Activated T-cell treated with anti-CD3 and anti-CD28 coated beads, Interleukin-2, amount 50 U/mL, for 24 hours (primary cell): ENCODE measurements around the gene CDRT4.
A peak's percentile ranks its signal among the peaks of the same experiment; 100 is the strongest.

Source experiments
- DNase-seq: peaks from one replicate; pipeline ENCODE4 v3.0.0-alpha.2; 2020
- H3K27ac Mint-ChIP-seq: 2 replicates; pipeline ENCODE4 v1.8.0; 2020; ENCODE audit warnings: mild to moderate bottlenecking, mixed read lengths
- H3K27me3 Mint-ChIP-seq: 2 replicates; pipeline ENCODE4 v1.8.0; 2020; ENCODE audit warnings: mixed read lengths
- H3K36me3 Mint-ChIP-seq: 2 replicates; pipeline ENCODE4 v1.8.0; 2020; ENCODE audit warnings: low read depth, mixed read lengths
- H3K4me1 Mint-ChIP-seq: 2 replicates; pipeline ENCODE4 v1.8.0; 2020; ENCODE audit warnings: low read depth, mixed read lengths
- H3K4me3 Mint-ChIP-seq: 2 replicates; pipeline ENCODE4 v1.8.0; 2020; ENCODE audit warnings: mild to moderate bottlenecking, moderate library complexity, mixed read lengths
- H3K9me3 Mint-ChIP-seq: 2 replicates; pipeline ENCODE4 v1.8.0; 2020; ENCODE audit warnings: mixed read lengths

Gene CDRT4

GRCh38 chr17:15502369-15503112, 35.1 kb upstream of the CDRT4 start:
- peaks cover 42% of the 10 kb centered on the region for H3K36me3 Mint-ChIP-seq
- H3K4me3 Mint-ChIP-seq: no peak overlapping the region
- no peak overlapping the region for H3K27ac Mint-ChIP-seq

GRCh38 chr17:15501793-15502192, 34.4 kb upstream of the CDRT4 start:
- no peak overlapping the region for H3K27ac Mint-ChIP-seq

More at GRCh38 chr17:15502369-15503112, 35.1 kb upstream of the CDRT4 start:
- Mint-ChIP-seq H3K9me3 (no peaks in the 10 kb centered on the region), H3K27me3 (no peaks in the 10 kb centered on the region), H3K4me1 (peaks cover 12% of the 10 kb centered on the region)
- peak; percentile 81 for DNase-seq

DNA sequence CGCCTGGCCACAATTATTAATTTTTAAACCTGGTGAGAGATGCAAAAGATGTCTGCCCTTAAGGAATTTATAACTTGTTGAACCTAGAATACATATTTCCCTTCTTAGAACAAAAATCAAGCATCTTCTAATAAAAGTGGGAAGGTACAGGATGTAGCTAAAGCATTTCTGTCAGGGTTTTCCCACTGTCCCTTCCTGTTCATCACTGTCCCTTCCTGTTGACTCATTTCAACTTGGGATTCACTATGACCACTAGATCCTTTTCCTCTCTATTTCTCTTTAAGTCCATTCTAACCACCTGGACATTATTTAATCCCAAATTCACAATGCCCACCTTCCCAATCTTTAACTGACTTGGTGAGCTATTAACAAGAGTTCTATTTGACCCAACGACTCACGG, 33.9 kb upstream of the CDRT4 start:
- no peak overlapping the region for H3K4me3 Mint-ChIP-seq
- DNase-seq: no peak
- H3K36me3 Mint-ChIP-seq: peaks cover 35% of the 10 kb centered on the region
- H3K4me1 Mint-ChIP-seq: peaks cover 12% of the 10 kb centered on the region
- no peak overlapping the region for H3K27ac Mint-ChIP-seq
- H3K9me3 Mint-ChIP-seq: no peaks in the 10 kb centered on the region
- H3K27me3 Mint-ChIP-seq: no peaks in the 10 kb centered on the region

More at GRCh38 chr17:15501793-15502192, 34.4 kb upstream of the CDRT4 start:
- peaks cover 12% of the 10 kb centered on the region for H3K4me1 Mint-ChIP-seq
- H3K27me3 Mint-ChIP-seq: no peaks in the 10 kb centered on the region
- no peak overlapping the region for H3K4me3 Mint-ChIP-seq
- H3K36me3 Mint-ChIP-seq: peaks cover 38% of the 10 kb centered on the region
- no peaks in the 10 kb centered on the region for H3K9me3 Mint-ChIP-seq
- DNase-seq: no peak

- Mint-ChIP-seq H3K9me3 (no peaks in the 10 kb centered on the region), H3K27ac (no peak overlapping the region), H3K27me3 (no peaks in the 10 kb centered on the region), H3K36me3 (peaks cover 32% of the 10 kb centered on the region), H3K4me3 (no peak overlapping the region), H3K4me1 (peaks cover 7% of the 10 kb centered on the region)
- no peak for DNase-seq
Observed at GRCh38 chr17:15498107-15498506, 30.7 kb upstream of the CDRT4 start.

DNA sequence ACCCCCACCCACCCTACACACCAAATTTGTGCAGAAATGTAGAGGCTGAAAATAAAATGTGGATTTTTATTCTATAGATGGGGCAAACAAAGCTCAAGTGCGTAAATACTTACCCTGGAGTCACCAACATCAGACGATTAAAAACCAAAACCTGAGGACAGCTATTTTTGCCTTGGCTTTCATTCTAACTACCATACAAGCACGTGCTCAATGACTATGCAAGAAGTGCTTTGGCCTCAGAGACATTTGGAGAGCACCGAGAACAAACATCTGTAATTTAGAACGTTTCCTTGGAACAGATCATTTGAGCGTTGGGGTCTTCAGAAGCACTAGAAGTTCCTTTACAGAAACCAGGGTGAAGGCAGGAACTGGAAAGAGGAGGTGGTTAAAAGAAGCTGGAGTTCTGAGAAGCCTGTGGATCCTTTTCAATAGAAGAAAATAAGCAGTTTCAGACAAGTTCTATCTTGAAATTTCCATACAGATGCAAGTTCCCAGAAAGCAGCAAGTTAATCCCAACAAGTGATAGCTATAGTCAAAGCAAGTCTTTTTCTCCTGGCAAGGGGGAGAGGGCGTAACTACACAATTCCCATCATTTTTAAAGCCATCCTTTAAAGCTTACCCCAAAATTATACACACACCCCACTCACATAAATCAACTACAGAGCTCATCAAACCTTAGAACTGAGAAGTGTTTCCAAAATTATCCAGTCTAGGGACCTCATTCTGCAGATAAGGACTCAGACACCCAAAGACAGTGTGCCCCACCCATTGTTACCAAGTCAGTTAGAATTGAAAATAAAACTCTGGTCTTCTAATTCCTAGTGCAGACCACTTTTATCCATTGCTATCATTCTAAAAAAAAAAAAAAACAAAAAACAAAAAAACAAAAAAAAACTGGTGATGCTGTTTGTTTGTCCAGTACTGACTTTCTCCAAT, 29.6 kb upstream of the CDRT4 start:
- H3K36me3 Mint-ChIP-seq: peaks cover 30% of the 10 kb centered on the region
- H3K9me3 Mint-ChIP-seq: no peaks in the 10 kb centered on the region
- no peaks in the 10 kb centered on the region for H3K4me1 Mint-ChIP-seq
- no peak overlapping the region for H3K4me3 Mint-ChIP-seq
- no peaks in the 10 kb centered on the region for H3K27me3 Mint-ChIP-seq
- H3K27ac Mint-ChIP-seq: no peak overlapping the region
- no peak for DNase-seq

- Mint-ChIP-seq H3K9me3 (no peaks in the 10 kb centered on the region), H3K4me1 (peaks cover 12% of the 10 kb centered on the region), H3K27me3 (no peaks in the 10 kb centered on the region), H3K36me3 (peaks cover 25% of the 10 kb centered on the region), H3K27ac (no peak overlapping the region), H3K4me3 (no peak overlapping the region)
- DNase-seq: no peak
Observed at GRCh38 chr17:15494821-15495220, 27.4 kb upstream of the CDRT4 start.

GRCh38 chr17:15493693-15494035, 26.2 kb upstream of the CDRT4 start:
- no peak overlapping the region for H3K27ac Mint-ChIP-seq
- peaks cover 21% of the 10 kb centered on the region for H3K36me3 Mint-ChIP-seq
- H3K9me3 Mint-ChIP-seq: no peaks in the 10 kb centered on the region
- DNase-seq: no peak
- H3K4me1 Mint-ChIP-seq: peaks cover 12% of the 10 kb centered on the region
- no peak overlapping the region for H3K4me3 Mint-ChIP-seq
- no peaks in the 10 kb centered on the region for H3K27me3 Mint-ChIP-seq

GRCh38 chr17:15492791-15493692, 25.6 kb upstream of the CDRT4 start:
- Mint-ChIP-seq H3K27me3 (no peaks in the 10 kb centered on the region), H3K9me3 (no peaks in the 10 kb centered on the region), H3K4me1 (peaks cover 12% of the 10 kb centered on the region), H3K4me3 (no peak overlapping the region), H3K27ac (no peak overlapping the region), H3K36me3 (peaks cover 18% of the 10 kb centered on the region)
- DNase-seq: no peak

DNA sequence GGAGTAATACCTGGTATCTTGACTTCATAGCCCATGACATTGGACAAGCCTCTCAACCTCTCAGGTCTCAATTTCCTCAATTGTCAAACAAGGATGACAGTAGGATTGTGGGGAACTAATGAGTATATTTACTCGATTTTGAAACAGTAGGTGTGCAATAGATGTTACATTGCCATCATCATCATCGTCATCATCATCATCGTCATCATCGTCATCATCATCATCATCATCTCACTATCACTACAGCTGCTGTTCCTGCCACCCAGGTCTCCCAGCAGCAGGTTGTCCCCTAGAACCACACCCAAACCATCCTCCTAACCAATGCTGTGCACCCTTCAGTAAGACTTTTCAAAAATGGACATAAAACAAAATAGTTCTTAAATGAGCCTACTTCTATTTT, 24.8 kb upstream of the CDRT4 start:
- H3K4me3 Mint-ChIP-seq: no peak overlapping the region
- H3K9me3 Mint-ChIP-seq: no peaks in the 10 kb centered on the region
- H3K4me1 Mint-ChIP-seq: peaks cover 12% of the 10 kb centered on the region
- no peak for DNase-seq
- peaks cover 19% of the 10 kb centered on the region for H3K36me3 Mint-ChIP-seq
- no peak overlapping the region for H3K27ac Mint-ChIP-seq
- no peaks in the 10 kb centered on the region for H3K27me3 Mint-ChIP-seq

DNA sequence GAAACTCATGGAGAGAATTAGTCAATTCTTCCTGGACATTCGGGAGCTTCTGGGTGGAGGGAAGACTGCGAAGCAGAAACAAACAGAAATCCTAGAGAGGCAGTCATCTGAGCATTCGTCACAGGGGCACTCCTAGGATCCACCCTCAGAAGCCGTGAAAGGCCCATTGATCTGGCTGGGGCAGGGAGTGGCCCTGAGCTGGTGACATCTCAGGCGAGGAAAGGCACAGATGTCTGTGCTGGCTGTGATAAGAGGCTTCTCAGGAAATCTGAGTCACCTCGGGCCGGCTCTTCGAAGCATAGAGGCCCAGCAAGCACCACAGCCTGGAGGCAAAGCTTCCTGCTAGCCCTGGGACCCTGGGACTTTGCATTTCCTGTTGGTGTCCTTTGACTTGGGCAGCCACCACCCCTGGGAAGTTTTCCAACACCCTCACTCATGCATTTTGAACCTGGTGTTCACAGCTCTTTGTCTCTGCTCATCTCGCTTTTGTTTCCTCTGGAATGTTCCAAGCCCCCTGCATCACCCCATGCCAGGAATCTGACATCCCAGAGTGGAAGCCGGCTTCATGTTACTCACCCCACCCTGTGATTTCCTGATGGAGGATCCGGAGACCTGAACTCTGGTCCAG, 23.3 kb upstream of the CDRT4 start:
- Mint-ChIP-seq H3K9me3 (no peaks in the 10 kb centered on the region), H3K4me1 (peaks cover 12% of the 10 kb centered on the region)
- DNase-seq: no peak

DNA sequence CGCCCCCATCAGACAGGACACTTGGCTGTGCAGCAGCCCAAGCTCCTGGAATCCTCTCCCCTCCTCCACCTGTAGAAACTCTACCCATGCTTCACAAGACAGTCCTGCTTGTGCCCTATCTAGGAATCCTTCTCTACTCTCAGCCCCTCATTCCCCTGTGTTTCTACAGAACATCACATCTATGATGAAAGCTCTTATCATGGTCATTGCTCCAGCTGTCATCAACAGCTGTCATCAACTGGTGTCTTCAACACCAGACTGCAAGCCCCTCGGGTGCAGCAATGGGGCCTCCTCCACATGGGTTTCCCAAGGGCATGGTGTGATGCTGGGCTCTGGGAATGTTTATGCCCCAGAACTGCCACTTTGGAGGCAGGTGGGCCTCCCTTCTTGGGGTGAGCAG, 21.1 kb upstream of the CDRT4 start:
- no peaks in the 10 kb centered on the region for H3K9me3 Mint-ChIP-seq
- no peak overlapping the region for H3K27ac Mint-ChIP-seq
- no peak for DNase-seq
- peaks cover 13% of the 10 kb centered on the region for H3K36me3 Mint-ChIP-seq
- peaks cover 12% of the 10 kb centered on the region for H3K4me1 Mint-ChIP-seq
- H3K27me3 Mint-ChIP-seq: no peaks in the 10 kb centered on the region
- H3K4me3 Mint-ChIP-seq: no peak overlapping the region

More for the DNA sequence above, 23.3 kb upstream of the CDRT4 start:
- Mint-ChIP-seq H3K27me3 (no peaks in the 10 kb centered on the region), H3K36me3 (peaks cover 15% of the 10 kb centered on the region), H3K27ac (peak overlapping the region; percentile 65), H3K4me3 (no peak overlapping the region)

DNA sequence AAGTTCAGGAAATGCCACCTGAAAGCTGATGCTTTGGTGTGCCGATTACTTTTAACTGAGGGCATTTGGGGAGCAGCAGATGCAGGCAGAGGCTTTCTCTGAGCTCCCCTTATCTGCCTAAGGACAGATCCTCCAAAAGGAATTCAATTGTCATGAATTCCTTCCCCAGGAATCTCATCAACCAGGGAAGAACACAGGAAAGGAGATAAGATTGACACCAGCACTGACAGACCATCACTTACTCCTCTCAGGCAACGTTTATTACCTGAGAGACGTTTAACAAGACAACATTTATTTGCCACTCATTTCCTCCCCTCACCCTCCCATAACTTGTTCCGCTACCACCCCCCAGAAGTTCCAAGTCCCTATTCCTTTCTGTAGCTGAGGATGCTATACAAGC, 17.6 kb upstream of the CDRT4 start:
- H3K4me1 Mint-ChIP-seq: peaks cover under 1% of the 10 kb centered on the region
- H3K27me3 Mint-ChIP-seq: no peaks in the 10 kb centered on the region
- H3K27ac Mint-ChIP-seq: no peak overlapping the region
- H3K9me3 Mint-ChIP-seq: no peaks in the 10 kb centered on the region
- no peak overlapping the region for H3K4me3 Mint-ChIP-seq
- H3K36me3 Mint-ChIP-seq: peaks cover 4% of the 10 kb centered on the region
- no peak for DNase-seq

GRCh38 chr17:15483431-15483830, 16.0 kb upstream of the CDRT4 start:
- DNase-seq: no peak
- H3K4me1 Mint-ChIP-seq: peaks cover 1% of the 10 kb centered on the region
- H3K27me3 Mint-ChIP-seq: no peaks in the 10 kb centered on the region
- no peaks in the 10 kb centered on the region for H3K9me3 Mint-ChIP-seq
- H3K36me3 Mint-ChIP-seq: peaks cover 2% of the 10 kb centered on the region
- no peak overlapping the region for H3K27ac Mint-ChIP-seq
- no peak overlapping the region for H3K4me3 Mint-ChIP-seq

DNA sequence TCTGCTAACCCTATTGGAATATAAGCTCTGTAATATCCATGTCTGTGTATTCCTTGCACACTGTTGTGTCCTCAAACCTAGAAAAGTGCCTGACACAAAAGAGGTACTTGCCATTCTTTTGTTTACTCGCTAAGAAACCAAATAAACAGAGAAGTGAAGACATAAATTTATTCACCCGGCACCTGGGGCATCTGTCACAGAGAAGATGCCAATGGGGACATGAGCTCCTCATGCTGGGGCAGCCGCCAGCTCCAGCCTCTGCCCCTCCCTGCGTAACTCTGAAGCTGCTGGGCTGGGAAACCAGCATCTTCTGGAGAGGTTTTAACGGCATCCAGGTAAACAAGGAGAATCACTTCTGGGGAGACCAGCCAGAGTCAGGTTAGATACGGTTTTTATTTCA, 15.1 kb upstream of the CDRT4 start:
- no peak for DNase-seq
- peaks cover 1% of the 10 kb centered on the region for H3K36me3 Mint-ChIP-seq
- H3K4me1 Mint-ChIP-seq: peaks cover 1% of the 10 kb centered on the region
- H3K9me3 Mint-ChIP-seq: no peaks in the 10 kb centered on the region
- no peaks in the 10 kb centered on the region for H3K27me3 Mint-ChIP-seq
- H3K4me3 Mint-ChIP-seq: no peak overlapping the region
- H3K27ac Mint-ChIP-seq: no peak overlapping the region
